Rectal smooth muscle tissue (tissue), 1 donor: ENCODE results near the gene PGM3.
"Not testable (repeated sequence)": the region's sequence is repeated elsewhere in the genome, so short reads cannot be mapped to it uniquely, and the experiment has no call there.

ENCODE experiments used
- H3K27ac ChIP-seq: one replicate; pipeline ENCODE4 v1.7.0; 2013; ENCODE audit warnings: low read depth, low read length, inconsistent platforms
- H3K27me3 ChIP-seq: one replicate; pipeline ENCODE4 v1.7.0; 2013; ENCODE audit warnings: low read length; ENCODE audit not compliant: control insufficient read depth, insufficient read depth
- H3K36me3 ChIP-seq: one replicate; pipeline ENCODE4 v1.7.0; 2013; ENCODE audit warnings: low read length; ENCODE audit not compliant: control insufficient read depth, insufficient read depth
- H3K4me1 ChIP-seq: one replicate; pipeline ENCODE4 v1.7.0; 2013; ENCODE audit warnings: low read length; ENCODE audit not compliant: control insufficient read depth, insufficient read depth
- H3K4me3 ChIP-seq: one replicate; pipeline ENCODE4 v1.7.0; 2013; ENCODE audit warnings: low read length
- H3K9ac ChIP-seq: one replicate; pipeline ENCODE4 v1.7.0; 2013; ENCODE audit warnings: low read length

Gene PGM3

GRCh38 chr6:83198486-83199172, 5.6 kb upstream of the PGM3 start:
- no peaks in the 10 kb centered on the region for H3K27me3 ChIP-seq
- H3K4me3 ChIP-seq, result no peak overlapping the region
- H3K36me3 ChIP-seq, result no peaks in the 10 kb centered on the region
- H3K4me1 ChIP-seq, result peaks cover 5% of the 10 kb centered on the region
- H3K9ac ChIP-seq, result no peak overlapping the region
- H3K27ac ChIP-seq, result no peak overlapping the region

GRCh38 chr6:83193747-83194566, 892 bp upstream of the PGM3 start:
- Histone ChIP-seq H3K4me1 (peaks cover 8% of the 10 kb centered on the region), H3K36me3 (no peaks in the 10 kb centered on the region), H3K27ac (peak overlapping the region; percentile 66)

GRCh38 chr6:83192456-83192855, 609 bp downstream of the PGM3 start:
- no peaks in the 10 kb centered on the region for H3K36me3 ChIP-seq
- peak overlapping the region; percentile 92 for H3K4me3 ChIP-seq
- peak overlapping the region; percentile 80 for H3K27ac ChIP-seq
- peak overlapping the region; percentile 69 for H3K9ac ChIP-seq
- peaks cover 8% of the 10 kb centered on the region for H3K4me1 ChIP-seq
- H3K27me3 ChIP-seq, result no peaks in the 10 kb centered on the region

More at GRCh38 chr6:83193747-83194566, 892 bp upstream of the PGM3 start:
- Histone ChIP-seq H3K9ac (peak overlapping the region; percentile 51), H3K4me3 (peak overlapping the region; percentile 92), H3K27me3 (no peaks in the 10 kb centered on the region)

- H3K9ac ChIP-seq, H3K27ac ChIP-seq, H3K36me3 ChIP-seq, H3K4me1 ChIP-seq, H3K27me3 ChIP-seq: not testable (repeated sequence)
- H3K4me3 ChIP-seq, result peak overlapping the region; percentile 92
These were observed 1.1 kb downstream of the PGM3 start for GRCh38 chr6:83191974-83192373.

- no peak overlapping the region for H3K27ac ChIP-seq
- H3K4me3 ChIP-seq, result no peak overlapping the region
- H3K9ac ChIP-seq, result no peak overlapping the region
- peaks cover 3% of the 10 kb centered on the region for H3K36me3 ChIP-seq
- H3K27me3 ChIP-seq, result no peaks in the 10 kb centered on the region
- H3K4me1 ChIP-seq, result peaks cover 8% of the 10 kb centered on the region
These were observed 2.4 kb downstream of the PGM3 start for GRCh38 chr6:83190626-83191025.

GRCh38 chr6:83188501-83188900, 4.6 kb downstream of the PGM3 start:
- H3K27ac ChIP-seq, result no peak overlapping the region
- H3K4me3 ChIP-seq, result no peak overlapping the region
- peaks cover 9% of the 10 kb centered on the region for H3K36me3 ChIP-seq
- H3K27me3 ChIP-seq, result no peaks in the 10 kb centered on the region
- H3K9ac ChIP-seq, result no peak overlapping the region
- peaks cover 3% of the 10 kb centered on the region for H3K4me1 ChIP-seq

- no peak overlapping the region for H3K9ac ChIP-seq
- H3K27me3 ChIP-seq, result no peaks in the 10 kb centered on the region
- H3K4me3 ChIP-seq, result no peak overlapping the region
- peaks cover 18% of the 10 kb centered on the region for H3K36me3 ChIP-seq
- no peak overlapping the region for H3K27ac ChIP-seq
- no peaks in the 10 kb centered on the region for H3K4me1 ChIP-seq
These were observed 8.0 kb downstream of the PGM3 start for GRCh38 chr6:83185096-83185495.

GRCh38 chr6:83183082-83183828, 9.8 kb downstream of the PGM3 start:
- Histone ChIP-seq H3K4me3 (no peak overlapping the region), H3K36me3 (peaks cover 18% of the 10 kb centered on the region), H3K9ac (no peak overlapping the region), H3K27ac (no peak overlapping the region), H3K27me3 (no peaks in the 10 kb centered on the region), H3K4me1 (no peaks in the 10 kb centered on the region)

- Histone ChIP-seq H3K9ac (no peak overlapping the region), H3K27me3 (no peaks in the 10 kb centered on the region), H3K4me3 (no peak overlapping the region), H3K4me1 (no peaks in the 10 kb centered on the region), H3K27ac (no peak overlapping the region), H3K36me3 (peaks cover 18% of the 10 kb centered on the region)
These were observed 11.0 kb downstream of the PGM3 start for GRCh38 chr6:83182114-83182513.

- Histone ChIP-seq H3K27me3 (no peaks in the 10 kb centered on the region), H3K36me3 (peaks cover 18% of the 10 kb centered on the region), H3K4me1 (peaks cover 9% of the 10 kb centered on the region), H3K27ac (no peak overlapping the region), H3K4me3 (no peak overlapping the region), H3K9ac (no peak overlapping the region)
These were observed 12.6 kb downstream of the PGM3 start for GRCh38 chr6:83180426-83180950.

- peaks cover 15% of the 10 kb centered on the region for H3K36me3 ChIP-seq
- H3K27me3 ChIP-seq, result no peaks in the 10 kb centered on the region
- H3K4me3 ChIP-seq, result no peak overlapping the region
These were observed 16.8 kb downstream of the PGM3 start for GRCh38 chr6:83176246-83176645.

GRCh38 chr6:83169511-83169910, 23.6 kb downstream of the PGM3 start:
- H3K27ac ChIP-seq, result no peak overlapping the region
- H3K4me3 ChIP-seq, result no peak overlapping the region
- H3K27me3 ChIP-seq, result no peaks in the 10 kb centered on the region
- peaks cover 19% of the 10 kb centered on the region for H3K36me3 ChIP-seq
- H3K4me1 ChIP-seq, result no peaks in the 10 kb centered on the region
- H3K9ac ChIP-seq, result no peak overlapping the region

More at GRCh38 chr6:83176246-83176645, 16.8 kb downstream of the PGM3 start:
- Histone ChIP-seq H3K9ac (no peak overlapping the region), H3K4me1 (peaks cover 9% of the 10 kb centered on the region), H3K27ac (peak overlapping the region; percentile 28)
